GM19025 (cell line): ENCODE measurements around the gene BEST1.
"Not testable (repeated sequence)": the region's sequence is repeated elsewhere in the genome, so short reads cannot be mapped to it uniquely, and the experiment has no call there.

ENCODE experiments used
- ATAC-seq: cut with Tn5 transposase; IDR thresholded peaks from one replicate; pipeline ENCODE4 v1.9.1; 2021; ENCODE audit warnings: mild to moderate bottlenecking, low read depth, moderate library complexity; ENCODE audit not compliant: unreplicated experiment

BEST1 gene

DNA sequence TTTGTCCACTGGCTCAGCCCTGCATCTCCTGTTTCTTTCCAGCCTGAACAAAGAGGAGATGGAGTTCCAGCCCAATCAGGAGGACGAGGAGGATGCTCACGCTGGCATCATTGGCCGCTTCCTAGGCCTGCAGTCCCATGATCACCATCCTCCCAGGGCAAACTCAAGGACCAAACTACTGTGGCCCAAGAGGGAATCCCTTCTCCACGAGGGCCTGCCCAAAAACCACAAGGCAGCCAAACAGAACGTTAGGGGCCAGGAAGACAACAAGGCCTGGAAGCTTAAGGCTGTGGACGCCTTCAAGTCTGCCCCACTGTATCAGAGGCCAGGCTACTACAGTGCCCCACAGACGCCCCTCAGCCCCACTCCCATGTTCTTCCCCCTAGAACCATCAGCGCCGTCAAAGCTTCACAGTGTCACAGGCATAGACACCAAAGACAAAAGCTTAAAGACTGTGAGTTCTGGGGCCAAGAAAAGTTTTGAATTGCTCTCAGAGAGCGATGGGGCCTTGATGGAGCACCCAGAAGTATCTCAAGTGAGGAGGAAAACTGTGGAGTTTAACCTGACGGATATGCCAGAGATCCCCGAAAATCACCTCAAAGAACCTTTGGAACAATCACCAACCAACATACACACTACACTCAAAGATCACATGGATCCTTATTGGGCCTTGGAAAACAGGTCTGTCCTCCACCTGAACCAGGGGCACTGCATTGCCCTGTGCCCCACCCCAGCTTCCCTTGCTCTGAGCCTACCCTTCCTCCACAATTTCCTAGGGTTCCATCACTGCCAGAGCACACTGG, 12.3 kb downstream of the BEST1 start:
- no peak for ATAC-seq

DNA sequence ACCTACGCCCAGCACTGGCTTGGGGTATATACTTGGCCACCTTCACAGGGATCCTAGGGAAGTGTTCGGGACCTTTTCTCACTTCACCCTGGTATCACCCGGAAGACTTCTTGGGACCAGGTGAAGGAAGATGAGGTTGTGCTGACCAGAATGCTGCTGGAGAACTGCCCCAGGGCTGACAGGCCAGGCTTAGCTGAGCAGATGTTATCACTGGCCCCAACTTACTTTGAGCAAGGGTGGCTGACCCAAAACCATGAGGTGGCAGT, 12.8 kb downstream of the BEST1 start:
- ATAC-seq: no peak

DNA sequence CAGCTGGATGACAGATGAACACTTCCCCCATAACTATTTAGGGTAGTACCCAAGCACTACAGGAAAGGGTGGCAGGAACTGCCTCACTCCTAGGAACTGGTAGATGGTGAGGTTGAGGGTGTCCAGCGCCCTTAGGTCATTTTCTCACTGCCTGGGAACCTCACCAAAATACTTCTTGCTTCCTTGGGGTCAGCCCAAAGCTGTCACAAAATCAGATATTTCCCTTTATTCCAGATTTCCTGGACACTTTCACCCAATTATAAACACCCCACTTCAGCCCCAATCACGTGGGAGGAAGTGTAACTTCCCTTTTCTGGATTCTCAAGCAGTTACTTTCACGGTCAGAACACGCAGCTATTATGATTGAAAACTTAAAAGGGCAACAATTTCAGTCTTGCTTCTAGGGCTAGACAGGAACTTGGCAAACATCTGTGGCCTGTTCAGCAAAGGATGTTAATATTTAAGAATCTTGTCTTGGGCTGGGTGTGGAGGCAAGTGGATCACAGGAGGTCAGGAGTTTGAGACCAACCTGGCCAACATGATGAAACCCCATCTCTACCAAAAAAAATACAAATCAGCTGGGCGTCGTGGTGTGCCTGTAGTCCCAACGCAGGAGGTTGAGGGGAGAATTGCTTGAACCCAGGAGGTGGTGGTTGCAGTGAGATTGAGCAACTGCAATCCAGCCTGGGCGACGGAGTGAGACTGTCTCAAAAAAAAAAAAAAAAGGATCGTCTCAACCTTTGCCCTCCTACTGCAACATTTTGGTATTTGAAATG, 13.3 kb downstream of the BEST1 start:
- no peak for ATAC-seq

DNA sequence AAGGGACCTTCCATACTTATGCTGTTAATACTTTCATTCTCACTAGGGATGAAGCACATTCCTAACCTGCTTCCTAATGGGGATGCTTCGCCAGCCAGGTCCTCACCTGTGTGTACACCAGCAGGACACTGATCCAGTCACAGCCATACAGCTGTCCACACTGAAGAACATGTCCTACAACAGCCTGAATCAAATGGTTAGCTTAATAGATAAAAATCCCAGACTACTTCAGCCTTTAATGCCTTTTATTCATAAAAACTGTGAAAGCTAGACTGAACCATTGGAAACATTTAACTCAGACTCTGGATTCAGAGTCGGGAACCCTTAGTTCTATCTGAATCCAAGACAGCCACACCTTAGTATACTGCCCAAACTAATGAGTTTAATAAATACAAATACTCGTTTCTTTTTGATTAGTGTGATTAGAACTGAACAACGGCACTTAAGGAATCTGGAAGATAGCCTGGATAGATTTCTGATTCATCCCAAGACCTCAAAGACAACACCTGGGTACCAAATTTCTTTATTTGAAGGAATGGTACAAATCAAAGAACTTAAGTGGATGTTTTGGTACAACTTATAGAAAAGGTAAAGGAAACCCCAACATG, 14.0 kb downstream of the BEST1 start:
- ATAC-seq: no peak

DNA sequence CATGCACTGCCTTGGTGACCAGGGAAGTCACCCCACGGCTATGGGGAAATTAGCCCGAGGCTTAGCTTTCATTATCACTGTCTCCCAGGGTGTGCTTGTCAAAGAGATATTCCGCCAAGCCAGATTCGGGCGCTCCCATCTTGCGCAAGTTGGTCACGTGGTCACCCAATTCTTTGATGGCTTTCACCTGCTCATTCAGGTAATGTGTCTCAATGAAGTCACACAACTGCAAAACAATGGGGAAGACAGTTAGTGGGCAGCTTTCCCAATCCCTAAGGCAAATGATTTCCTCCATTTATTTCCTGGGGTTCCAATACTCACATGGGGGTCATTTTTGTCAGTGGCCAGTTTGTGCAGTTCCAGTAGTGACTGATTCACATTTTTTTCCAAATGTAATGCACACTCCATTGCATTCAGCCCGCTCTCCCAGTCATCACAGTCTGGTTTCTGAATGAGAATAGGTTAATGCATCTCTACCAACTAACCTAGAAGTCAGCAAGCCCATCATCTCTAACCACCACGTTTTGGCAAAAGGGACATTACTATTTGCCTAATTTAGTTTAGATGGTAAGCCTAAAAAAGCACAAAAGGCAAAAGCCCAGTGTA, 14.6 kb downstream of the BEST1 start:
- ATAC-seq: not testable (repeated sequence)

DNA sequence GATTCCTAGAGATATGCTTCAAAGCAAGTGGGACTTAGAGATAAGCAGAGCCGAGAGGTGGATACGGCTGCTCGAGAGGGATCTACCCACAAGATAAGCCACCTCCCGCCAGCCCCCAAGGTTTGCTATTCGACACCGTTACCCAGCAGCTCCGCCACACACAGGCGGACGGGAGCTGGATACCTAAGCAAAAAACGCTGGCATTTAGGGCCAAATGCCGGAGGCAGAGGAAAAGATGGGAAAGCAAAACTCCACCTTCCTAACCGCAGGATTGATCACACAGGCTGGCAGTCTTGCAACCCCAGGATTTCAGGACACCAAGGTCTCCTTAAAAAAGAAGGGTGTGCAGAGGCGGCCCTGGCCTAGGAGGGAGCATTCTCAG, 16.6 kb downstream of the BEST1 start:
- no peak for ATAC-seq

DNA sequence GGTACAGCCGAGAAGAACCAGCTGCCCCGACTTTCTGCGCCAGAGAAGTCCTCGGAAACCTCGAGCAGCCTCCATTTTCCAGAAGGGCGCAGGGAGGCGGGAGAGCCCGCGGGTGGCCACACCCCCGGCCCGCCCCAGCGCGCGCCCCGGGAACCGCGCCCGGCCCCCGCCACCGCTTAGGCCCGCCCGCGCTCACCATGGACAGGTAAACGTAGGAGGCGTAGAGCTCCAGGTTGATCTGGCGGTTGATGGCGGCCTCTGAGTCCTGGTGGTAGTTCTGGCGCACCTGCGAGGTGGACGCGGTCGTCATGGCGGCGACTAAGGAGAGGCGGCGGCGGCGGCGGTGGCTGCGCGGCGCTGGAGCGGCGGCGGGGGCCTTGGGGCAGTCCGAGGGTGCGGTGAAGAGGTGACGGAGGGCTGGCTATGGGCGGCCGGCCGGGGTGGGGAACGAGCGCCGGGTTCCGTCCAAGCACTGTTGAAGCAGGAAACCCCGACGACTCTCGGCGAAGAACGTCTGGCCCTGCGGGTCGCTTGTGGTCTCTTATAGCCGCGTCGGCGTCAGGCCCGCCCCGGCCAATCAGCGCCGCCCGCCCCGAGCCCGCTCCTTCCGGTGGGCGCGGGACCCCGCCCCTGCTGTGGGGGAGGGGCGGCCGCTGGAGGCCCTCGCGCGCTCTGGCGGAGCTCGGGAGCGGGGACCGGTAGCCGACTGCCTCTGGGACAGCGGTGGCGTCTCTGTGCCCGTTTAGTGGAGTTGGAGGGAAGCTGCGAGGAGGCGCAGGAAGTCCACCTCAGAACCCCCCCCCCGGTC, 17.2 kb downstream of the BEST1 start, which contains the start of gene FTH1:
Gene FTH1 (minus strand): TSS at position 519 of the 808 bp plus-strand sequence. CDS start 209 bp downstream, at position 310.
- peak; percentile 46 for ATAC-seq

- ATAC-seq: peak; percentile 22
Measured at GRCh38 chr11:61967924-61968757, 18.0 kb downstream of the BEST1 start.

DNA sequence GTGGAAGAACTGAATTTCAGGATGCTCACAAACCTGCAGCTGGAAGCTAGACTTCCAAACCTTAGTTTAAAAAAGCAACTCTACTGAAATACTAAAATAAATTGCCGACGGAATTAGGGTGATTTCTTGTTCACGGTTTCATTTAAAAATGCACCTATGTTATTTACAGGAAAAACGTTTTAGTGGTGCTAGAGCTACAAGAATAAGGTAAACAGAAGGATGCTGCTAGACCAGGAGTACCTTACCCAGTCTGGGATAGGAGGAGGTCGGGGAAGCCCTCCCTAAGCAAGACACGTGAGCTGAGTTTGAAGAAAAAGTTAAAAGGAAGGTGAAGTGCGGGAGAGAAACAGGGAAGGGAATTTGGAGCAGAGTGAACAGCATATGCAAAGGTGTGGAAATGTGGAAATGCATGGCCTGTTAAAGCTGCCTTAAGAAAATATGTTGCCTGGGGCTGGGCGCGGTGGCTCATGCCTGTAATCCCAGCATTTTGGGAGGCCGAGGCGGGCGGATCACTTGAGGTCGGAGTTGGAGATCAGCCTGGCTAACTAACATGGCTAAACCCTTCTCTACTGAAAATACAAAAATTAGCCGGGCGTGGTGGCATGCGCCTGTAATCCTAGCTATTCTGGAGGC, 18.7 kb downstream of the BEST1 start:
- no peak for ATAC-seq

GRCh38 chr11:61969391-61969758, 19.2 kb downstream of the BEST1 start:
- no peak for ATAC-seq

DNA sequence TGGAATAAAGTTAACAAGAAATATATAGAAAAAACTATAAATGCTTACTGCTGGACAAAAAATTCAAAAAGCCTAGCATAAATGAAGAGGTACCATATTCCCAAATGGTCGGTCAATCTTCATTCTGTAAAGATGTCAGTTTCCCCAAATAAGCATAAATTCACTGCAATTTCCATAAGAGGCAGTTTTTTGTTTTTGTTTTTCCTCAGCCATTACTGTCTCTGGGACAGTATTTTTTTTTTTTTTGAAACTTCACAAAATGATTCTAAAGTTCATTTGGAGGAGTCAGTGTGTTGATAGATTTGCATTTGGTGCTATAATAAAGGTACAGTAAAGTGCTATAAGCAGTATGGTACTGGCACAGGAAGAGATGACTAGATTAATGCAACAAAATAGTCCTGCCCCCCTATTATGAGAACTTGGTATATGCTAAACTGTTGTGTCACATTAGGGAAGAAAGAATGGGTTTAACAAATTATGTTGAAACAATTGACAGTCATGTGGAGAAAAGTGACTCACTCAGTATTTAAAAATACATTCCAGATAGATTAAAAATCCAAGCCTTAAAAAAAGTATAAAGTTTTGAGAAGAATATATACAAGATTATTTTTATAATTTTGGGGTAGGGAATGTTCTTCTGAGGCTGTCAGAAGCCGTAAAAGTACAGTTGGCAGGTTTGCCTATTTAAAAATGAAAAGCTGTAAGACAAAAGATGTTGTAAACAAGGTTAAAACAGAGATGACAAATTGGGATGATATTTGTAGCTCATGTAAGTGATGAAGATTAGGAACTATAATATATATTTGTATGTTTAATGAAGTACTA, 19.9 kb downstream of the BEST1 start:
- no peak for ATAC-seq

- ATAC-seq: no peak
Measured at GRCh38 chr11:61971248-61972111, 21.3 kb downstream of the BEST1 start.

- ATAC-seq: no peak
Measured at GRCh38 chr11:61972112-61972671, 22.0 kb downstream of the BEST1 start.

- no peak for ATAC-seq
Measured at GRCh38 chr11:61972672-61973475, 22.7 kb downstream of the BEST1 start.

GRCh38 chr11:61973476-61974162, 23.5 kb downstream of the BEST1 start:
- ATAC-seq: no peak
